ENCODE measurements around the gene SWAP70.

Gene SWAP70

GRCh38 chr11:9735919-9736318 is 72.0 kb downstream of the SWAP70 start:
- H3K9me3 ChIP-seq (ENCODE audit: insufficient read depth, low read depth, low read length) = peaks cover 4% of the 10 kb centered on the region; the same call in 1 of the 2 replicates
- H3K4me3 ChIP-seq (ENCODE audit: low read length, poor library complexity, severe bottlenecking) = no peak overlapping the region
- no peak overlapping the region for H2AFZ ChIP-seq (ENCODE audit: low read length)
- no peaks in the 10 kb centered on the region for H3K9me2 ChIP-seq (replicated peaks; ENCODE audit: low read depth, low read length)
- no peaks in the 10 kb centered on the region for H4K20me1 ChIP-seq (ENCODE audit: insufficient read depth, low read length, poor library complexity, severe bottlenecking)
- no peaks in the 10 kb centered on the region for H3F3A ChIP-seq (ENCODE audit: low read depth)
- H3K4me1 ChIP-seq (ENCODE audit: insufficient read depth, low read length, poor library complexity, severe bottlenecking) = peaks cover 10% of the 10 kb centered on the region
- H3K4me2 ChIP-seq (ENCODE audit: low read depth, low read length, poor library complexity, severe bottlenecking) = no peak overlapping the region
- H3K79me2 ChIP-seq (ENCODE audit: insufficient read depth, low read length) = no peaks in the 10 kb centered on the region
- no peak for TF ChIP-seq CTCF (conservative IDR thresholded peaks at IDR 0.05; ENCODE audit: low read length)
- TF ChIP-seq EZH2phosphoT487 (IDR thresholded peaks at IDR 0.05; ENCODE audit: borderline replicate concordance) = no peak
- no peaks in the 10 kb centered on the region for H3K27me3 ChIP-seq (ENCODE audit: insufficient read depth, low read length, poor library complexity, severe bottlenecking)
- peaks cover 54% of the 10 kb centered on the region; the same call in 1 of the 2 replicates for H3K36me3 ChIP-seq (ENCODE audit: insufficient read depth, low read length)
- H3K9ac ChIP-seq (ENCODE audit: low read depth, low read length, poor library complexity, severe bottlenecking) = no peak overlapping the region

GRCh38 chr11:9736365-9736764 is 72.5 kb downstream of the SWAP70 start:
- H3K36me3 ChIP-seq (ENCODE audit: insufficient read depth, low read length) = peaks cover 56% of the 10 kb centered on the region; the same call in 1 of the 2 replicates
- no peaks in the 10 kb centered on the region for H4K20me1 ChIP-seq (ENCODE audit: insufficient read depth, low read length, poor library complexity, severe bottlenecking)
- H3F3A ChIP-seq (ENCODE audit: low read depth) = no peaks in the 10 kb centered on the region
- H3K4me2 ChIP-seq (ENCODE audit: low read depth, low read length, poor library complexity, severe bottlenecking) = no peak overlapping the region
- no peak for TF ChIP-seq CTCF (conservative IDR thresholded peaks at IDR 0.05; ENCODE audit: low read length)
- no peak for TF ChIP-seq EZH2phosphoT487 (IDR thresholded peaks at IDR 0.05; ENCODE audit: borderline replicate concordance)
- H3K9ac ChIP-seq (ENCODE audit: low read depth, low read length, poor library complexity, severe bottlenecking) = no peak overlapping the region
- H2AFZ ChIP-seq (ENCODE audit: low read length) = no peak overlapping the region
- no peaks in the 10 kb centered on the region for H3K79me2 ChIP-seq (ENCODE audit: insufficient read depth, low read length)
- peaks cover 4% of the 10 kb centered on the region; the same call in 1 of the 2 replicates for H3K9me3 ChIP-seq (ENCODE audit: insufficient read depth, low read depth, low read length)
- H3K27me3 ChIP-seq (ENCODE audit: insufficient read depth, low read length, poor library complexity, severe bottlenecking) = no peaks in the 10 kb centered on the region
- H3K9me2 ChIP-seq (replicated peaks; ENCODE audit: low read depth, low read length) = no peaks in the 10 kb centered on the region
- no peak overlapping the region for H3K4me3 ChIP-seq (ENCODE audit: low read length, poor library complexity, severe bottlenecking)
- H3K4me1 ChIP-seq (ENCODE audit: insufficient read depth, low read length, poor library complexity, severe bottlenecking) = peaks cover 10% of the 10 kb centered on the region

GRCh38 chr11:9738116-9738515 is 74.2 kb downstream of the SWAP70 start:
- H3K79me2 ChIP-seq (ENCODE audit: insufficient read depth, low read length) = no peaks in the 10 kb centered on the region
- no peak for TF ChIP-seq EZH2phosphoT487 (IDR thresholded peaks at IDR 0.05; ENCODE audit: borderline replicate concordance)
- TF ChIP-seq CTCF (conservative IDR thresholded peaks at IDR 0.05; ENCODE audit: low read length) = no peak
- H3K4me3 ChIP-seq (ENCODE audit: low read length, poor library complexity, severe bottlenecking) = no peak overlapping the region
- no peaks in the 10 kb centered on the region for H4K20me1 ChIP-seq (ENCODE audit: insufficient read depth, low read length, poor library complexity, severe bottlenecking)
- no peaks in the 10 kb centered on the region for H3K9me2 ChIP-seq (replicated peaks; ENCODE audit: low read depth, low read length)
- peaks cover 53% of the 10 kb centered on the region; the same call in 1 of the 2 replicates for H3K36me3 ChIP-seq (ENCODE audit: insufficient read depth, low read length)
- H3K27me3 ChIP-seq (ENCODE audit: insufficient read depth, low read length, poor library complexity, severe bottlenecking) = no peaks in the 10 kb centered on the region
- H3K9me3 ChIP-seq (ENCODE audit: insufficient read depth, low read depth, low read length) = peaks cover 4% of the 10 kb centered on the region; the same call in 1 of the 2 replicates
- no peak overlapping the region for H2AFZ ChIP-seq (ENCODE audit: low read length)
- peaks cover 10% of the 10 kb centered on the region for H3K4me1 ChIP-seq (ENCODE audit: insufficient read depth, low read length, poor library complexity, severe bottlenecking)
- no peak overlapping the region for H3K4me2 ChIP-seq (ENCODE audit: low read depth, low read length, poor library complexity, severe bottlenecking)
- H3K9ac ChIP-seq (ENCODE audit: low read depth, low read length, poor library complexity, severe bottlenecking) = no peak overlapping the region
- H3F3A ChIP-seq (ENCODE audit: low read depth) = no peaks in the 10 kb centered on the region
